DND-41 (cell line): ENCODE measurements around the gene SURF2.
"Not testable (repeated sequence)": the region's sequence is repeated elsewhere in the genome, so short reads cannot be mapped to it uniquely, and the experiment has no call there.

ENCODE experiments used
- ATAC-seq: fragments of 200-7000 bp; cut with Tn5 transposase; 3 replicates; pipeline ENCODE4 v1.9.1; 2021; ENCODE audit warnings: low read depth; ENCODE audit not compliant: insufficient read depth
- DNase-seq: peaks from one replicate; pipeline ENCODE4 v3.0.0-alpha.2; 2020
- H2AFZ ChIP-seq: 2 replicates; pipeline ENCODE4 v1.6.0; 2012; ENCODE audit warnings: low read depth, low read length
- H3K27ac ChIP-seq: 2 replicates; pipeline ENCODE4 v1.5.1; 2012; ENCODE audit warnings: low read length, inconsistent platforms
- H3K27me3 ChIP-seq: fragments of 200-600 bp; sonication (generic); 2 replicates; pipeline ENCODE4 v1.6.0; 2012; ENCODE audit warnings: low read length, mild to moderate bottlenecking, inconsistent platforms; ENCODE audit not compliant: insufficient read depth, poor library complexity
- H3K36me3 ChIP-seq: 2 replicates; pipeline ENCODE4 v1.5.1; 2012; ENCODE audit warnings: low read length, inconsistent platforms; ENCODE audit not compliant: insufficient read depth
- H3K4me1 ChIP-seq: 2 replicates; pipeline ENCODE4 v1.5.1; 2012; ENCODE audit warnings: mild to moderate bottlenecking, low read length; ENCODE audit not compliant: insufficient read depth
- H3K4me2 ChIP-seq: 2 replicates; pipeline ENCODE4 v1.6.0; 2012; ENCODE audit warnings: mild to moderate bottlenecking, moderate library complexity, low read length, inconsistent platforms; ENCODE audit not compliant: insufficient read depth
- H3K4me3 ChIP-seq, 2 experiments: fragments of 200-600 bp in 1 of 2; shearing (Covaris generic) in 1 of 2; 2 replicates each; pipeline ENCODE4 v1.5.1; 2012 to 2016; ENCODE audit warnings: inconsistent platforms in 2 of 2, low read length in 2 of 2, mild to moderate bottlenecking in 2 of 2, low read depth in 1 of 2, moderate library complexity in 1 of 2
- H3K79me2 ChIP-seq: 2 replicates; pipeline ENCODE4 v1.6.0; 2012; ENCODE audit warnings: low read length, inconsistent platforms; ENCODE audit not compliant: insufficient read depth
- H3K9ac ChIP-seq: 2 replicates; pipeline ENCODE4 v1.6.0; 2012; ENCODE audit warnings: low read depth, mild to moderate bottlenecking, inconsistent platforms, low read length, moderate library complexity
- H3K9me3 ChIP-seq: 2 replicates; pipeline ENCODE4 v1.5.1; 2012; ENCODE audit warnings: low read length, moderate library complexity, mild to moderate bottlenecking, inconsistent platforms; ENCODE audit not compliant: insufficient read depth, severe bottlenecking
- H4K20me1 ChIP-seq: 2 replicates; pipeline ENCODE4 v1.6.0; 2012; ENCODE audit warnings: low read length; ENCODE audit not compliant: insufficient read depth
- EZH2 ChIP-seq: IDR thresholded peaks from 3 replicates; pipeline ENCODE4 v1.6.1; 2012; ENCODE audit warnings: borderline replicate concordance, low read depth, mild to moderate bottlenecking, moderate library complexity, low read length, inconsistent platforms; ENCODE audit not compliant: severe bottlenecking
- TF ChIP-seq, protein P1 (sequence below): IDR thresholded peaks from 2 replicates; pipeline ENCODE4 v1.5.1; 2012; ENCODE audit warnings: borderline replicate concordance, low read length, moderate library complexity, mild to moderate bottlenecking; ENCODE audit not compliant: poor library complexity, severe bottlenecking; ENCODE audit errors: extremely low read depth

SURF2 gene

DNA sequence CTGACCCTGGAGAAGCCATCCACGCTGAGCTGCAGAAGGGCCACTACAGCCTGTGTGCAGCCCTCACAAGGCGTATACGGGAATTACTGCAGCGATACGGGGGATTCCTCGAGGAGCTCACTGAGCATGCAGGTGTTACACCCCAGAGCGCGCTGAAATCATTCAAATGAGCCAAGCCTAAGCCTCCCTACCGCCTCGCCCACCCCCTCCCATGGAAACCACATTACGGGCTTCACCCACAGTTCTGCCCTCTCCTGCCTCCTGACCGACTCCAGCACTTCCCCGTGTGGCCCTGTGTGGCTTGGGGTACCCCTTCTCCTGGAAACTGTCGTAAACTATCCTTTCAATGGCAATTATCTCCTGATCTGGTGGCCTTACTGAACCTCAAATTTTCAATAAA is 33.6 kb upstream of the SURF2 start:
- H3K9ac ChIP-seq = no peak overlapping the region
- TF ChIP-seq, protein P1, sequence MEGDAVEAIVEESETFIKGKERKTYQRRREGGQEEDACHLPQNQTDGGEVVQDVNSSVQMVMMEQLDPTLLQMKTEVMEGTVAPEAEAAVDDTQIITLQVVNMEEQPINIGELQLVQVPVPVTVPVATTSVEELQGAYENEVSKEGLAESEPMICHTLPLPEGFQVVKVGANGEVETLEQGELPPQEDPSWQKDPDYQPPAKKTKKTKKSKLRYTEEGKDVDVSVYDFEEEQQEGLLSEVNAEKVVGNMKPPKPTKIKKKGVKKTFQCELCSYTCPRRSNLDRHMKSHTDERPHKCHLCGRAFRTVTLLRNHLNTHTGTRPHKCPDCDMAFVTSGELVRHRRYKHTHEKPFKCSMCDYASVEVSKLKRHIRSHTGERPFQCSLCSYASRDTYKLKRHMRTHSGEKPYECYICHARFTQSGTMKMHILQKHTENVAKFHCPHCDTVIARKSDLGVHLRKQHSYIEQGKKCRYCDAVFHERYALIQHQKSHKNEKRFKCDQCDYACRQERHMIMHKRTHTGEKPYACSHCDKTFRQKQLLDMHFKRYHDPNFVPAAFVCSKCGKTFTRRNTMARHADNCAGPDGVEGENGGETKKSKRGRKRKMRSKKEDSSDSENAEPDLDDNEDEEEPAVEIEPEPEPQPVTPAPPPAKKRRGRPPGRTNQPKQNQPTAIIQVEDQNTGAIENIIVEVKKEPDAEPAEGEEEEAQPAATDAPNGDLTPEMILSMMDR = no peak
- no peak for TF ChIP-seq EZH2
- no peaks in the 10 kb centered on the region for H3K4me1 ChIP-seq
- ATAC-seq = no peak
- H3K27ac ChIP-seq = no peak overlapping the region
- no peak for DNase-seq
- no peaks in the 10 kb centered on the region for H4K20me1 ChIP-seq
- no peaks in the 10 kb centered on the region for H3K79me2 ChIP-seq
- no peaks in the 10 kb centered on the region for H3K36me3 ChIP-seq
- no peak overlapping the region for H3K4me2 ChIP-seq
- no peaks in the 10 kb centered on the region for H3K9me3 ChIP-seq
- H3K27me3 ChIP-seq = no peaks in the 10 kb centered on the region
- no peak overlapping the region for H2AFZ ChIP-seq
- H3K4me3 ChIP-seq = no peak overlapping the region

- Histone ChIP-seq H3K4me3 (no peak overlapping the region), H3K9me3 (no peaks in the 10 kb centered on the region), H4K20me1 (no peaks in the 10 kb centered on the region), H3K27ac (no peak overlapping the region), H3K4me1 (no peaks in the 10 kb centered on the region), H3K4me2 (no peak overlapping the region), H2AFZ (no peak overlapping the region), H3K36me3 (no peaks in the 10 kb centered on the region), H3K9ac (no peak overlapping the region), H3K27me3 (no peaks in the 10 kb centered on the region), H3K79me2 (no peaks in the 10 kb centered on the region)
- DNase-seq (no peak), ATAC-seq (no peak)
- TF ChIP-seq, protein P1 = no peak
- TF ChIP-seq EZH2 = no peak
Measured at GRCh38 chr9:133323211-133323610, 33.1 kb upstream of the SURF2 start.

DNA sequence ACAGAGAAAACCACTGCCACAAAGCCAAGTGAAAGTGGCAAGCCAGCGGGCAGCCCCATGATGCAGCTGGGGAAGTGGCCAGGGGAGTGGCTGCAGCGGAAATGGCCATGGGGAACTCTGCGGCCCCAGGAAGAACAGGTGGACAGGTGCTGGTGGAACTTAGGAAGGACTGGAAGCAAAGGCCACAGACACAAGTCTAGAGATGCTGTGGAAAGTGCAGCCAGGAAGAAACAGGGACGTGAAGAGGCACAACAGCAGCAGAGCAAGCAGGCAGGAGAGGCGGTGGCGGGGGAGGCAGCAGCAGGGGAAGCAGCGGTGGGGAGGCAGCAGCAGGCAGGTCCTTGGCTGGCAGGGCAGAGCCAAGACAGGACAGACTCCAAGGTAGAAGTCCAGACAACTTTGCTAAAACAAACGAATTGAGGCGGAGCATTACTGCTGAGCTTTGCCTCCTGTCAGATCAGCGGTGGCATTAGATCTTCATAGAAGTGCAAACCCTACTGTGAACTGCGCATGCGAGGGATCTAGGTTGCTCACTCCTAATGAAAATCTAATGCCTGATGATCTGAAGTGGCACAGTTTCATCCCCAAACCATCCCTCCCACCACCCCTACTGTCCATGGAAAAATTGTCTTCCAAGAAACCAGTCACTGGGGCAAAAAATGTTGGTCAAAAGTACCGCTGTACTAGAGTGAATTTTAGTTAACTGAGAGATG is 32.2 kb upstream of the SURF2 start:
- H3K4me3 ChIP-seq = no peak overlapping the region
- ATAC-seq = no peak

DNA sequence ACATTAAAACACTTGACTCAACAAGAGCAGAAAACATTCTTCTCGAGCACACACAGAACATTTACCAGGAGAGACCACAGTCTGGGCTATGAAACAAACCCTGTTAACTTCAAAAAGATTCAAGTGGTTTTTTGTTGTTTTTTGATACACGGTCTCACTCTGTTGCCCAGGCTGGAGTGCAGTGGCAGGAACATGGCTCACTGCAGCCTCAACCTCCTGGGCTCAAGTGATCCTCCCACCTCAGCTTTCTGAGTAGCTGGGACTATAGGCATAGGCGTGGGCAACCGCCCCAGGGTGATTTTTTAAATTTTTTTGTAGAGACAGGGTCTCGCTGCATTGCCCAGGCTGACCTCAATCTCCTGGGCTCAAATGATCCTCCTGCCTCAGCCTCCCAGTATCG is 29.3 kb upstream of the SURF2 start:
- H3K27ac ChIP-seq, H2AFZ ChIP-seq, H3K4me3 ChIP-seq, H3K9me3 ChIP-seq, H3K79me2 ChIP-seq, DNase-seq, H3K4me2 ChIP-seq, H3K4me1 ChIP-seq, H3K9ac ChIP-seq, ATAC-seq, H3K27me3 ChIP-seq: not testable (repeated sequence)
- Histone ChIP-seq H3K36me3 (peaks cover 17% of the 10 kb centered on the region), H4K20me1 (peaks cover 11% of the 10 kb centered on the region)

More for the DNA sequence above, 32.2 kb upstream of the SURF2 start:
- H3K4me2 ChIP-seq = no peak overlapping the region
- DNase-seq = no peak
- no peaks in the 10 kb centered on the region for H3K79me2 ChIP-seq
- H4K20me1 ChIP-seq = no peaks in the 10 kb centered on the region
- H3K36me3 ChIP-seq = no peaks in the 10 kb centered on the region
- H3K9ac ChIP-seq = no peak overlapping the region
- no peaks in the 10 kb centered on the region for H3K4me1 ChIP-seq
- TF ChIP-seq, protein P1 = no peak
- TF ChIP-seq EZH2 = no peak
- H3K27me3 ChIP-seq = no peaks in the 10 kb centered on the region
- H2AFZ ChIP-seq = no peak overlapping the region
- H3K9me3 ChIP-seq = no peaks in the 10 kb centered on the region
- no peak overlapping the region for H3K27ac ChIP-seq
